PC-9 (cell line): Measurements from ENCODE around the gene EID1. TPM values are rescaled to one million over a fixed set of nuclear protein-coding genes. Genes with fewer than 3 reads are reported as not detected.
A peak's percentile ranks its signal among the peaks of the same experiment; 100 is the strongest.

ENCODE experiments used
- BruUV-seq: library from RNA; stranded (reverse); fragments of 400-500 nt; replicated peaks from 2 replicates; lab custom pipeline; 2021; lab: Mats Ljungman, UMichigan
- CTCF ChIA-PET: fragments of 300-600 bp; sonication (Branson Sonifier 250); formaldehyde crosslinking; loops from one replicate; lab custom pipeline; 2022; ENCODE audit warnings: antibody characterized with exemption; lab: Charles Lee
- POLR2A ChIA-PET: fragments of 300-600 bp; sonication (Branson Sonifier 250); formaldehyde crosslinking; loops from one replicate; lab custom pipeline; 2022; ENCODE audit warnings: antibody characterized with exemption; ENCODE audit not compliant: unreplicated experiment; lab: Charles Lee
- DNase-seq, 2 experiments: peaks; one replicate each; pipeline versions ENCODE4 v3.0.0 to v3.0.0-alpha.2; 2015 to 2022; ENCODE audit warnings: mixed read lengths in 1 of 2
- H2AFZ ChIP-seq: fragments of 200-600 bp; sonication (generic); 2 replicates; pipeline ENCODE4 v1.8.1; 2017; ENCODE audit warnings: antibody characterized with exemption
- H3F3A ChIP-seq: fragments of 200-600 bp; sonication (generic); 2 replicates; pipeline ENCODE4 v1.8.1; 2017; ENCODE audit warnings: antibody characterized with exemption, mild to moderate bottlenecking, low read depth; ENCODE audit not compliant: insufficient read depth
- H3K27ac ChIP-seq: fragments of 200-600 bp; sonication (generic); 2 replicates; pipeline ENCODE4 v1.6.1; 2016; ENCODE audit warnings: mixed run types
- H3K27me3 ChIP-seq: fragments of 200-600 bp; sonication (generic); 2 replicates; pipeline ENCODE4 v1.6.1; 2016; ENCODE audit warnings: low read depth, mixed run types; ENCODE audit not compliant: insufficient read depth
- H3K36me3 ChIP-seq: fragments of 200-600 bp; sonication (generic); 2 replicates; pipeline ENCODE4 v1.6.1; 2016; ENCODE audit warnings: low read depth, mixed run types
- H3K4me1 ChIP-seq: fragments of 200-600 bp; sonication (generic); replicated peaks from 2 replicates; pipeline ENCODE4 v1.6.1; 2016; ENCODE audit warnings: mixed run types; ENCODE audit not compliant: insufficient read depth
- H3K4me2 ChIP-seq: fragments of 200-600 bp; sonication (generic); 2 replicates; pipeline ENCODE4 v1.6.1; 2017; ENCODE audit warnings: mixed run types
- H3K4me3 ChIP-seq: fragments of 200-600 bp; sonication (generic); 2 replicates; pipeline ENCODE4 v1.6.1; 2016; ENCODE audit warnings: mixed run types
- H3K79me2 ChIP-seq: fragments of 200-600 bp; sonication (generic); 2 replicates; pipeline ENCODE4 v1.6.1; 2017; ENCODE audit warnings: low read depth, mixed run types
- H3K9me2 ChIP-seq: fragments of 200-600 bp; sonication (generic); 2 replicates; pipeline ENCODE4 v1.8.1; 2017; ENCODE audit warnings: mild to moderate bottlenecking; ENCODE audit not compliant: insufficient read depth
- H3K9me3 ChIP-seq: fragments of 200-600 bp; sonication (generic); 2 replicates; pipeline ENCODE4 v1.8.1; 2016; ENCODE audit warnings: low read depth; ENCODE audit not compliant: insufficient read depth
- H4K20me1 ChIP-seq: fragments of 200-600 bp; sonication (generic); 2 replicates; pipeline ENCODE4 v1.8.1; 2017; ENCODE audit not compliant: insufficient read depth
- EZH2 ChIP-seq: fragments of 200-600 bp; sonication (generic); IDR thresholded peaks from 2 replicates; pipeline ENCODE4 v1.8.0; 2017; ENCODE audit warnings: antibody characterized with exemption, low read depth
- intact Hi-C: fragments of 100-400 bp; cut with micrococcal nuclease; formaldehyde crosslinking; loops from one replicate; pipeline ENCODE4 v1.10.0; 2022; ENCODE audit not compliant: unreplicated experiment
- total RNA-seq: library from RNA; stranded (reverse); gene quantifications from 2 replicates; pipeline ENCODE4 v1.2.3, GENCODE V29; 2021
- TF ChIP-seq, protein P1 (sequence below): fragments of 200-600 bp; sonication (generic); conservative IDR thresholded peaks from 2 replicates; pipeline ENCODE4 v1.6.1; 2017; ENCODE audit warnings: mixed run types, antibody characterized with exemption, mild to moderate bottlenecking, moderate library complexity

EID1 gene
- total RNA-seq, 1 experiment from 2014 or later, result 73.9 TPM

GRCh38 chr15:48866141-48866563 is 11.8 kb upstream of the EID1 start:
- no peaks in the 10 kb centered on the region for H3K79me2 ChIP-seq
- TF ChIP-seq EZH2, result no peak
- TF ChIP-seq, protein P1, sequence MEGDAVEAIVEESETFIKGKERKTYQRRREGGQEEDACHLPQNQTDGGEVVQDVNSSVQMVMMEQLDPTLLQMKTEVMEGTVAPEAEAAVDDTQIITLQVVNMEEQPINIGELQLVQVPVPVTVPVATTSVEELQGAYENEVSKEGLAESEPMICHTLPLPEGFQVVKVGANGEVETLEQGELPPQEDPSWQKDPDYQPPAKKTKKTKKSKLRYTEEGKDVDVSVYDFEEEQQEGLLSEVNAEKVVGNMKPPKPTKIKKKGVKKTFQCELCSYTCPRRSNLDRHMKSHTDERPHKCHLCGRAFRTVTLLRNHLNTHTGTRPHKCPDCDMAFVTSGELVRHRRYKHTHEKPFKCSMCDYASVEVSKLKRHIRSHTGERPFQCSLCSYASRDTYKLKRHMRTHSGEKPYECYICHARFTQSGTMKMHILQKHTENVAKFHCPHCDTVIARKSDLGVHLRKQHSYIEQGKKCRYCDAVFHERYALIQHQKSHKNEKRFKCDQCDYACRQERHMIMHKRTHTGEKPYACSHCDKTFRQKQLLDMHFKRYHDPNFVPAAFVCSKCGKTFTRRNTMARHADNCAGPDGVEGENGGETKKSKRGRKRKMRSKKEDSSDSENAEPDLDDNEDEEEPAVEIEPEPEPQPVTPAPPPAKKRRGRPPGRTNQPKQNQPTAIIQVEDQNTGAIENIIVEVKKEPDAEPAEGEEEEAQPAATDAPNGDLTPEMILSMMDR, result no peak
- POLR2A ChIA-PET, result no interaction called here
- no peak overlapping the region for H2AFZ ChIP-seq
- H3K4me1 ChIP-seq, result peaks cover 34% of the 10 kb centered on the region
- no peaks in the 10 kb centered on the region for H3K27me3 ChIP-seq
- H3K27ac ChIP-seq, result no peak overlapping the region
- H3K36me3 ChIP-seq, result no peaks in the 10 kb centered on the region
- H3K9me2 ChIP-seq, result no peaks in the 10 kb centered on the region
- no peaks in the 10 kb centered on the region for H4K20me1 ChIP-seq
- H3F3A ChIP-seq, result 0 out of 2 replicates have a peak, but pooled peaks cover 7% of the 10 kb centered on the region
- H3K9me3 ChIP-seq, result no peaks in the 10 kb centered on the region
- H3K4me2 ChIP-seq, result no peak overlapping the region
- no TSS peak for BruUV-seq
- no peak for DNase-seq
- intact Hi-C loops, result no loop called here
- CTCF ChIA-PET, result no interaction called here
- no peak overlapping the region for H3K4me3 ChIP-seq

- no peak for DNase-seq
- ChIA-PET CTCF (no interaction called here), POLR2A (no interaction called here)
- no TSS peak for BruUV-seq
- Histone ChIP-seq H3K9me2 (no peaks in the 10 kb centered on the region), H3K27me3 (no peaks in the 10 kb centered on the region), H3K9me3 (no peaks in the 10 kb centered on the region), H3K4me2 (no peak overlapping the region; the same call in 1 of the 2 replicates), H3K4me1 (peaks cover 39% of the 10 kb centered on the region), H2AFZ (no peak overlapping the region), H3K4me3 (no peak overlapping the region), H3K36me3 (no peaks in the 10 kb centered on the region), H4K20me1 (no peaks in the 10 kb centered on the region), H3K27ac (peak overlapping the region; percentile 51), H3K79me2 (no peaks in the 10 kb centered on the region), H3F3A (0 out of 2 replicates have a peak, but pooled peaks cover 7% of the 10 kb centered on the region)
- intact Hi-C loops, result no loop called here
- TF ChIP-seq EZH2, result no peak
- TF ChIP-seq, protein P1, result no peak
These were observed 9.9 kb upstream of the EID1 start for GRCh38 chr15:48868023-48868422.

DNA sequence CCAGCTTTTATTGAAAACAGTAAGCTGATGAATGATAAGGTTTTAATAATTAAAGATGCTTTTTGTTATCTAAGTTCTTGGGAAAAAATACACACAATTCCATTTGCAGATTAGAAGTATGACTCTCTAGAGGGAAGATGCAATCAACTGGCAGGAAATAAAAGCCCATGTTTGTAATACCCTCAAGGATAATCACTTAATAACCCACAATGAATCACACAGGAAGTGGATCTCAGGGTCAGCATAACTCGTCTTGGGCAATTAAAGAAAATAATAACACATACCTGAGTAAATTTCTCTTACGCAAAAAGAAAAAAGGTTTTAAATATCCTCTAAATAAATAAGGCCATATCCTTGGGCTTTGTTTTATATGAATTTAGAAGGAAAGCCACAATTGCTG is 9.4 kb upstream of the EID1 start:
- Histone ChIP-seq H3K4me3 (no peak overlapping the region), H3K79me2 (no peaks in the 10 kb centered on the region), H3K27me3 (no peaks in the 10 kb centered on the region), H4K20me1 (no peaks in the 10 kb centered on the region), H3F3A (0 out of 2 replicates have a peak, but pooled peaks cover 7% of the 10 kb centered on the region), H3K27ac (peak overlapping the region; percentile 51), H3K9me3 (no peaks in the 10 kb centered on the region), H3K4me2 (peak overlapping the region; percentile 34; the same call in 1 of the 2 replicates), H2AFZ (no peak overlapping the region), H3K4me1 (peaks cover 39% of the 10 kb centered on the region), H3K9me2 (no peaks in the 10 kb centered on the region), H3K36me3 (no peaks in the 10 kb centered on the region)
- TF ChIP-seq, protein P1, result no peak
- no peak for TF ChIP-seq EZH2
- DNase-seq, result peak in 1 of 2 experiments; percentile 76
- CTCF ChIA-PET, result no interaction called here
- POLR2A ChIA-PET, result no interaction called here
- intact Hi-C loops, result no loop called here
- no TSS peak for BruUV-seq
